HG03066 (cell line): ENCODE data around the gene GOLGA1.
"Not testable (repeated sequence)": the region's sequence is repeated elsewhere in the genome, so short reads cannot be mapped to it uniquely, and the experiment has no call there.

Source experiments
- ATAC-seq: cut with Tn5 transposase; IDR thresholded peaks from one replicate; pipeline ENCODE4 v1.9.1; 2021; ENCODE audit warnings: low read depth; ENCODE audit not compliant: unreplicated experiment

The GOLGA1 gene

GRCh38 chr9:124860582-124861341, 80.1 kb downstream of the GOLGA1 start:
- ATAC-seq: no peak

DNA sequence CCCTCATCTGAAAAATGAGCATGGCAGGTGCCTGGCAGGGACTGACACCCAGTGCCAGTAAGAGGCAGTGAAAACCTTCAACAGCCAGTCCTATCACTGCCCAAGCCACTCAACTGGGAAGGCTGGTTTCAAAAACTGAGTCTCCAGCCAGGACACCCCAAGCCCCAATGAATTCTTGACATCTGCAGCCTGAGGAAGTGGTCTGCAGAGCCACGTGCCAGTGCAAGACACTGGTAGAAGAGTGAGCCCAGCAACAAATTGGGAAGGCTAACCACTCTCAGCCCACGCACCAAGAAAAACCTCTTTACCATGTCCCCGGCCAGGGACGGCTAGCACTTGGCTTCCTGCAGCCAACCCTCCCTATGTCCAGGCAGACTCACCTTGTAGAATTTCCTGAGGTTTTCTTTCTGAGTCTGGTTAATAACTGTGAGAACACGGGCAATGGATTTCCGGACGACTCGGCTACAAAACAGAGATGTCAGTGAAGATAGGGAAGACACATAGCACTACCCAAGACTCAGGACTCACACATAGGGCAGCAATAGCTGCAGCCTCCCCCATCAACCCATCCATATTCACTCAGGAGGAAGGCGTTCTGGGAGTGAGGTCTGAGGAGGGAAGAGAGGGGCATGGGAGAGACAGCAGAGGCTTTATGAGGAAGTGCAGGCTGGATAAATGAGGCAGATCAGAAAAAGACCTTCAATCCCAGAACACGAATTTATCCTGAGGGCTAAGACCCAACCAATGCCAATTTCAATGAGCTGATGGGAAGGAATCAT, 80.9 kb downstream of the GOLGA1 start:
- no peak for ATAC-seq

DNA sequence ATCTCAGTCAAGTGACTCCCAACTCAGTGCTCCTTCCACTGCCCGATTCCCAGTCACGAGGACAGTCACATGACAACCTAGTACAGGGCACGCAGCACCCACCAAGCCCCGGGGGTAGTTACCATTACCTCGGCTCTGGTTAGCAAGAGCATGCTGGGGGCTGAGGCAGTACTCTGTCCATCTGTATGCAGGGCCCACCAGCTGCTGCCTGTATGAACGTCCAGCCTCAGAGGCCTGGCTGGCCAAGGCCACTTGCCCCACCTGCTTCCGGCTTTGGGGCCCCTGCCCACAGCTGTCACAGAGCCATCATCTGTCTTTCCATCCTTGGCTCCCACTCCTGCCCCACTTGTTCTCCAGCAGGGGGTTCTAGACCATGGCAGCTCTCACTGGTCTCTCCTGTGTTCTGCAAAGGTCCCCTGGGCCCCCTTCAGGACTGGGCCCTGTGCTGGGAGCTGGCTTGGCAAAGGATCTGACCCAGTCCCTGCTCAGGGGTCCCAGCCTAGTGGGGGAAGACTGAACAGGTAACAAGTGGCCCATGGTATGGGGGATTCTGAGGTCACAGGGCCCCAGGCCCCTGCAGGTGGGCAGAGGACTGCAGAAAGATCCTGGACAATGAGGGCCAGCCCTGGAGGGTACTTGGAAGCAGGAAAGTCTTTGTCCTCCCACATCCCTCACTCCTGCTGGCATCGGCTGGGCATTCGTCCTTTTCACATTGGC, 82.4 kb downstream of the GOLGA1 start:
- no peak for ATAC-seq

DNA sequence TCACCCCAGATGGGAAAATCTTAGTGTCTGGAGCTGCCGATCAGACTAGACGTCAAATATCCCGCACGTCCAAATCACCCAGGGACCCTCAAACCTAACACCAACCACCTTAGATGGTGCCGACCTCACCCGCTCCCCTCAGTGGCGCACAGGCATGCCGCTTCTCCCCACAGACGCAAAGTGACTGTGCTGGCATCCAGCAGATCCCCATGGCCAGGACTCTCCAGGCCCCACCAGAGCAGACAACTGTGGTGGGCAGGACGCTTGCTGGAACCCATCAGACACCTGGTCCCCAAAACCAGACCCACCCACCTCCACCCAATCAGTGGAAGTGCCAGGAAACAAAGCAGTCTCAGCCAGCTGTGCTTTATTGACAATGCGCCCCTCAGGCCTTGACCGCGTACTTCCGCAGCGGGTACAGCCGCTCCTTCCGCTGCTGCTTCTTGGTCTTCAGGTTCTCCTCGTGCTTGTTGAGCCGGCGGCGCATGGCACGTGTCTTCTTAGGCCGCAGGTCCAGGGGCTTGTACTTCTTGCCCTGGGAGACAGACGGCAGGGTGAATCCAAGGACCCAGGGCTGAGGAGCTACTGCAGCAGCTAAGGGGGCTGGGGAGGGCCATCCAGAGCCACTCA, 83.2 kb downstream of the GOLGA1 start:
- ATAC-seq: no peak

DNA sequence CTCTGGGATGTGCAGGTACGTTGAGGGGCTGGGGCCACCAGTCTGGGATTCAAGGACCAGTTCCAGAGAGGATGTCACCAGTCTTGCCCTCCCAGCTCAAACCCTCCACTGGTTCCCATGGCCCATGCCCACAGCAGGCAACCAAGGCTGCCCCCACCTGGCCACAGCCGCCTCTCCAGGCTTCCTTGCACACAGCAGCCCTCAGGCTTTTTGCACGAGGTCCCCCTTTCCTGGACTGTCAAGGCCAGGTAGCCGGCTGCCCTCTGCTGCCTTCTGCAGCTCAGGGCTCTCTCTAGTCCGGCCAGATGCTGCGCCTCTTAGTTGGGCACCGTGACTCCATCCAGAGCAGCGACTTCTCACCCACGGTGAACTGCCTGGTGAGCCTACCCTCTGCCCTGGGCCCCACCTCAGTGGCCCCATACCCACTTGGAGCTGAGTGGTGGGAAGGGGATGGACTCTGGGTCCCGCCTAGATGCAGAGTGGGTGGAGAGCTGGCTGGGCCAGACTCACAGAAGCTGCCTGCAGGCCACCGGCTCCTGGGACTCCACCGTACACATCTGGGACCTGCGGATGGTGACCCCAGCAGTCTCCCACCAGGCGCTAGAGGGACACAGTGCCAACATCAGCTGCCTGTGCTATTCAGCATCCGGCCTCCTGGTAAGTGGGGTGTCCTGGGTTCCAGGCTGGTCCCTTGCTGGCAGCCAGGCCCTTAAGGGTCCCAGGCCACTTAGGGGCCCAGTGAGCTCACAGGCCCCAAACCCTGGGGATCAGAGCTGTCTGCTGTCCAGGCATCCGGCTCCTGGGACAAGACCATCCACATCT, 84.7 kb downstream of the GOLGA1 start:
- ATAC-seq: no peak

- no peak for ATAC-seq
These were observed 85.3 kb downstream of the GOLGA1 start for GRCh38 chr9:124855566-124855943.

DNA sequence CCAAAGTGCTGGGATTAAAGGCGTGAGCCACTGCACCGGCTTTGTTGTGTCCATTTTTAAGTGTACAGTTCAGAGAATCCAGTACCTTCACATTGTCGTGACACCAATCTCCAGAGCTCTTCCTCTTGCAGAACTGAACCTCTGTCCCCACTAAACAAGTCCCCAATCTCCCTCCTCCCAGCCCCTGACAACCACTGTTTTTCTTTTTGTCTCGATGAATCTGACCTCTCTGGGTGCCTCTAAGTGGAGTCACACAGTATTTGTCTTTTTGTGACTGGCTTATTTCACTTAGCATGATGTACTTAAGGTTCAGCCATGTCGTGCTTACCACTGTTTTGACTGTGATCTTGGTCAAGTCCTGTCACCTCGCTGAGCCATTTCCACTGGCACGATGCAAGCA, 86.1 kb downstream of the GOLGA1 start:
- no peak for ATAC-seq

GRCh38 chr9:124854161-124854560, 86.7 kb downstream of the GOLGA1 start:
- no peak for ATAC-seq

DNA sequence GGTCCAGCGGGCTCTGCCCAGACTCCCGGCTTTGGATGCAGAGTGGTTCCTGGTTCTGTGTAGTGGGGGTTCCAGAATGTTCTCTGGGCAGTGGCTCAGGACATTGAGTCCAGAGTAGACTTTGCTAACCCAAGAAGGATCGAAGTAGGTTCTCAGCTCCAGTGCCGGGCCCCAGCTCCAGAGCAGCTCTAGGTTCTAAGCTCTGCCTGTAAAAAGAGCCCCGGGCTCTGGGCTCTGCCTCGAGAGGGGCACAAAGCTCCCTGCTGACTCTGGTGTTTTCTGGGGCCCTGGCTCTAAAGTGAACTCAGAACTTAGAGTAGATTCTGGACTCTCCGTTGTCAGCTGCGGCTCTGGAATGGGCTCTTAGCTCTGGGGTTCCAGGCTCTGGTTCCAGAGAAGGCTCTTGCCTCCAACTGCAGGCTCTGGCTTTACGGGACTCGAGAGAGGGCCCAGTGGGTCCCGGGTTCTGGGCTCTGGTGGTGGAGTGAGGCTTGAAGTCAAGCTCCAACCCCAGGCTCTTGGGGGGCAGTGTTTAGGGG, 87.2 kb downstream of the GOLGA1 start:
- no peak for ATAC-seq

DNA sequence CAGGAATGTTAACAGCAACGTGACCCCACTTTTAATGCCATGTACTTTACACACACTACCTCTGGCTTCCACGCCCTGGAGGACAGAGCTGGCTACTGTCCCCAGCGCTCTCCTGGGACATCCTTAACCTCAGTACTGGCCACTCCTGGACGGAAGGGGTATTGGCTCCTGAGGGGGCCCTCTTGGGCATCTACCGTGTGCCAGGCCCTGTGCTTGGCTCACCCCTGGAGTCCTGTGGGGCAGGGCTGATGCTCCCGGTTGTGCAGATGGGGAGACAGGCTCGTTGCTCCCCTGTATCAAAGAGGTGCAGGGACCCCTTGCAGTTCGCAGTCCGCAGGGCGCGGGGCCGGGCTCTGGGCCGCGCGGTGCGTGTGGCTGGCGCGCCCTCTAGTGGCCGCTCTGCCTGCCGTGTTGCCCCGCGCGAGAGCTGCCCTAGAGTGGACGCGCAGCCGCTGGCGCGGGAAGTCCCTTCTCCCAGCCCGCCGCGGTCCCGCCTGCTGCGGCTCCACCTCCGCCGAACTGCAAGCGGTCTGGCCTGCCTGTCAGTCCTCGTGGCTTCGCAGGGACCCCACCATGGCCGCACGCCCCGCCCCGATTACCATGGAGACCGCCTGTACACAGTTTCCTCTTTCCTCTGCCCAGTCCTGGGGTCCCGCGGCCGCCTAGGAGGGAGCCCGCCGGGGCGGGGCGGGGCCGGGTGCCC, 87.9 kb downstream of the GOLGA1 start, which contains the start of gene WDR38:
WDR38 (plus strand) TSS at position 632 of the 703 bp plus-strand sequence. CDS start 72 bp downstream, outside the sequence.
- peak; percentile 58 for ATAC-seq

DNA sequence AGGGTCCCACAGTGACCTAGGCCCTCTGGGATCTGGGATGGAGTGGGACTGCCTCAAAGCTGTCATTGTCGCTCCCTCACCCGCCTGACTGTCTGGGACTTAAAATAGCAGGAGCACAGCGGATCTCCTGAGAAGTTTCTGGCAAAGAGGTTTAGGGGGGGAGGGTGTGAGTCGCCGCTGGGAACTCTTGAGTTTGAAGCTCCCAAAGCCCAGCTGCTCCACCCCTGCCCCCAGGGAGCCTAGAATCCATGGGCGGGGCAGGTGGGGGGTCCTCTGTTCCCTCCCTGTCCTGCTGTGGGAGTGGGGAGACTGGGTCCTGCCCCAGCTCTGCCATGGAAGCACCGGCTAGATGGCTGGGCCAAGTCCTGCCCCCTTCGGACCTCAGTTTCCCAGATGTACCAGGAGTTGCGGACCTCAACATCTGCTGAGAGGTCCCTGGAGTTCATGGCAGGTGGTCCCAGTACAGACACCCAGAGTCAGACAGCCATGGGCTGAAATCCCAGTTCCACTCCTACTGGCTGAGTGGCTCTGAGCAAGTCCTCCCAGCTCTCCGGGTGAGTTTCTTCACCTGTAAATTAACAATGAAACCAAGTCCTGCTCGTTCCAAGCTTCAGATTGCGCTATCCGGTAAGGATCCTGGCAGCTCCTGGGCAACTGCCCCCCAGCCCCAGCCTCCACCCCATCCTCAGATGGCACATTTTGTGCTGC, 88.6 kb downstream of the GOLGA1 start:
- ATAC-seq: no peak

DNA sequence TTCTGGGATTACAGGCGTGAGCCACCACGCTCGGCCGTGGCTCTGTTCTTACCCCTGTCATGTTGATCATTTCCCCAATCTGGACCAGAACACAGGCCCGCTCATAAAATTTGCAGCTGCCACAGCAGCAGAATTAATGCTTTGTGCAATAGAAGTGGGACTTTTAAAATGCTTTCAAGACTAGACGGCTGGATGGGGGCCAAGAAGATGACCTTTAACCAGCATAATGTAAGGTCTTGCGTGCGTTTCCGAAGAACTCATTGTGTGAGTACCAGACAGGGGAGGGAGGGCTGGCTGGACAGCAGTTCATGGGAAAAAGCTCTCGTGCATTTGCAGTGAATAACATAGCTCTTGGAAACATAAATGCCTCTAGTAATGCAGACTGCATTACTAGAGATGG, 91.1 kb downstream of the GOLGA1 start:
- ATAC-seq: no peak

DNA sequence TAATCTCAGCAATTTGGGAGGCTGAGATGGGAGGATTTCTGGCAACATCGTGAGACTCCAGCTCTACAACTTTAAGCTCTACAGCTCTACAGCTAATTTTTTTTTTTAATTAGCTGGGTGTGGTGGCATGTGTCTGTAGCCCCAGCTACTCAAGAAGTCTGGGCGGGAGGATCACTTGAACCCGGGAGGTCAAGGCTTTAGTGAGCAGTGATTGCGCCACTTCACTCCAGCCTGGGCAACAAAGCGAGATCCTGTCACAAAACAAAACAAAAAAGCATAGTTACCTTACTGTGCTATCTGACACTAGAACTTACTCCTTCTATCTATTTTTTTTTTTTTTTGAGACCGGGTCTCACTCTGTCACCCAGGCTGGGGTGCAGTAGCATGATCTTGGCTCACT, 93.9 kb downstream of the GOLGA1 start:
- ATAC-seq: no peak

GRCh38 chr9:124846467-124846866, 94.4 kb downstream of the GOLGA1 start:
- ATAC-seq: not testable (repeated sequence)

DNA sequence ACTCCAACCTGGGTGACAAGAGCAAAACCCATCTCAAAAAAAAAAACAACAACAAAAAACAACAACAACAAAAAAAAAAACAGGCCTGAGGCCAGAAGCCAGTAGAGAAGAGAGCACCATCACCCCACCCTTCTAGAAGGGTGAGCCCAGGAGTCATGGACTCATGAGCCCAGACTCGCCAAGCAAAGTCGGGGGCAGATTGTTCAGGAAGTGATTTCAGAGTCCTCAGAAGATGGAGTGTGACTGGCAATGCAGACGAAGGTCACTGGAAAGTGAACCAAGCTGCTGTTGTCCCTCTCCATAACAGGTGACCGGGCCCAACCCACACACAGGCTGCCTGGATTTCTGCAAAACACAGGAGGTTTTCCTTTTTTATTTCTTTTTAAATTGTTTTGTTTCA, 96.6 kb downstream of the GOLGA1 start:
- no peak for ATAC-seq

- ATAC-seq: no peak
These were observed 97.3 kb downstream of the GOLGA1 start for GRCh38 chr9:124843456-124844034.

- ATAC-seq: no peak
These were observed 99.6 kb downstream of the GOLGA1 start for GRCh38 chr9:124841075-124841821.
